Erythroblast (primary cell): Measurements from ENCODE around the gene GRB7.

Experiments
- GATA1 ChIP-seq: IDR thresholded peaks from 2 replicates; pipeline ENCODE4 v1.6.1; 2011; ENCODE audit warnings: low read depth, mild to moderate bottlenecking, control low read depth, low read length, moderate library complexity
- POLR2A ChIP-seq: IDR thresholded peaks from 2 replicates; pipeline ENCODE4 v1.6.1; 2011; ENCODE audit warnings: mild to moderate bottlenecking, low read length

- TF ChIP-seq POLR2A = no peak
- TF ChIP-seq GATA1 = no peak
Measured at GRCh38 chr17:39709319-39709997, 28.3 kb upstream of the GRB7 start.
